ENCODE results near the gene LHX2.

DNA sequence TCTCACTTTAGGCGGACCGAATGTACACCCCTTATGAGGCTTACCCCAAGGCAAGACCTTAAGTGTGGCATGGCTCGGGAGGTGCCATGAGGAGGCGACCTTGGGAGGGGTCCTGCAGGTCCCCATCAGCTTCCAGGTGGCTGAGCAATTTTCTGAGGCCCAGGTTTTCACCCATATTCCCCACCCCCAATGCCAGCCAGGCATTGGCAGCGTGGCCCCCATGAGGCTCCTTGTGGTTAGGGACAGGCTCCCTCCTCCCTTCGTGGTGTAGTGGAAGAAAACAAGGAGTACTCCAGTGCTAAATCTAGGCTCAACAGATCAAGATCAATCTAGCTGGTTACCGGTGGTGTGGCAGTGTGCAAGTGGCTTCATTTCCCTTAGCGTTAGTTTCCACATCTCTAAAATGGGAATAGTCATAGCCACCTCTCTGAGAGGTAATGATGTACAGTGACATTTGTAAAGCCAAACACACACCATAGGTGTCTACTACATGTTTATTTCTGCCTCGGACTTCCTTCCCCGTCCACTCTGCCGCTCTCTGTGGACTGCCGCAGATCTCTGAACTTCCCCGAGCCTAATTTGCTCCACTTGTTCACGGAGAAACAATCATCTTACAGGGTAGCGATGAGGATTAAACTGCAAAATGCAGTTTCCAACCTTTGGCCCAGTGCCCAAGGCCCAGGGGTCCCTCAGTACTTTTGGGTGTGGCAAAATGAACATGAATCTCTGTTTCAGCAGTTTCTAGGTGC lies 8.4 kb downstream of the LHX2 start:
- no peak for TF ChIP-seq POLR2A (IDR thresholded peaks at IDR 0.05)
- TF ChIP-seq, protein P1, sequence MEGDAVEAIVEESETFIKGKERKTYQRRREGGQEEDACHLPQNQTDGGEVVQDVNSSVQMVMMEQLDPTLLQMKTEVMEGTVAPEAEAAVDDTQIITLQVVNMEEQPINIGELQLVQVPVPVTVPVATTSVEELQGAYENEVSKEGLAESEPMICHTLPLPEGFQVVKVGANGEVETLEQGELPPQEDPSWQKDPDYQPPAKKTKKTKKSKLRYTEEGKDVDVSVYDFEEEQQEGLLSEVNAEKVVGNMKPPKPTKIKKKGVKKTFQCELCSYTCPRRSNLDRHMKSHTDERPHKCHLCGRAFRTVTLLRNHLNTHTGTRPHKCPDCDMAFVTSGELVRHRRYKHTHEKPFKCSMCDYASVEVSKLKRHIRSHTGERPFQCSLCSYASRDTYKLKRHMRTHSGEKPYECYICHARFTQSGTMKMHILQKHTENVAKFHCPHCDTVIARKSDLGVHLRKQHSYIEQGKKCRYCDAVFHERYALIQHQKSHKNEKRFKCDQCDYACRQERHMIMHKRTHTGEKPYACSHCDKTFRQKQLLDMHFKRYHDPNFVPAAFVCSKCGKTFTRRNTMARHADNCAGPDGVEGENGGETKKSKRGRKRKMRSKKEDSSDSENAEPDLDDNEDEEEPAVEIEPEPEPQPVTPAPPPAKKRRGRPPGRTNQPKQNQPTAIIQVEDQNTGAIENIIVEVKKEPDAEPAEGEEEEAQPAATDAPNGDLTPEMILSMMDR (IDR thresholded peaks at IDR 0.05) = no peak
